Measurements from ENCODE around the gene SLC38A5. TPM values are rescaled to one million over a fixed set of nuclear protein-coding genes. Genes with fewer than 3 reads are reported as not detected.

The SLC38A5 gene
- polyA plus RNA-seq, 1 donor (not counting 4 experiments of a cell fraction or from before 2014, with no cell fraction given) = 199 TPM

GRCh38 chrX:48505481-48505880 is 35.4 kb upstream of the SLC38A5 start:
- no peaks in the 10 kb centered on the region for H3K36me3 ChIP-seq (ENCODE audit: control insufficient read depth in 2 of 2, extremely low read depth in 1 of 2, insufficient read depth in 2 of 2, low read length in 2 of 2)
- H3K4me2 ChIP-seq (ENCODE audit: control insufficient read depth, extremely low read depth, insufficient read depth, low read depth, low read length) = no peak overlapping the region
- H3K4me1 ChIP-seq (ENCODE audit: control insufficient read depth, extremely low read depth, insufficient read depth, low read length) = peaks cover 7% of the 10 kb centered on the region
- DNase-seq (ENCODE audit: low read depth, low spot score) (no peak), FAIRE-seq (no peak)
- H3K4me3 ChIP-seq (ENCODE audit: control insufficient read depth in 2 of 3, extremely low read depth in 1 of 3, insufficient read depth in 2 of 3, low read depth in 1 of 3, low read length in 3 of 3) = no peak overlapping the region
- no peak overlapping the region for H3K9ac ChIP-seq (ENCODE audit: control insufficient read depth, extremely low read depth, insufficient read depth, low read length)
- no peak overlapping the region for H3K27ac ChIP-seq (ENCODE audit: control insufficient read depth, insufficient read depth, low read length)
- dilution Hi-C loops (cut with MboI; ENCODE audit: extremely low pct_ligation_motif_present, low sequenced_read_pairs) = no loop called here
- no peak overlapping the region for H2AFZ ChIP-seq (ENCODE audit: control insufficient read depth, low read length)
- H3K79me2 ChIP-seq (ENCODE audit: control insufficient read depth, insufficient read depth, low read length) = peaks cover 10% of the 10 kb centered on the region
- H3K27me3 ChIP-seq (ENCODE audit: control insufficient read depth, extremely low read depth, insufficient read depth, low read length) = no peaks in the 10 kb centered on the region
- TF ChIP-seq EZH2 (IDR thresholded peaks at IDR 0.05; ENCODE audit: low read length) = no peak
- no peak for TF ChIP-seq CTCF (optimal IDR thresholded peaks at IDR 0.05 in 1 of 3, IDR thresholded peaks at IDR 0.05 in 1 of 3, conservative IDR thresholded peaks at IDR 0.05 in 1 of 3; ENCODE audit: extremely low read depth in 1 of 3, insufficient read depth in 2 of 3, low read length in 3 of 3)
- H3K9me1 ChIP-seq (ENCODE audit: control insufficient read depth, extremely low read depth, insufficient read depth, low read length) = no peaks in the 10 kb centered on the region
- H3K9me3 ChIP-seq (ENCODE audit: control insufficient read depth, low read depth, low read length) = peaks cover 2% of the 10 kb centered on the region
- no peaks in the 10 kb centered on the region for H4K20me1 ChIP-seq (ENCODE audit: control insufficient read depth, extremely low read depth, insufficient read depth, low read length)

GRCh38 chrX:48504261-48504660 is 34.2 kb upstream of the SLC38A5 start:
- Histone ChIP-seq H3K36me3 (ENCODE audit: control insufficient read depth in 2 of 2, extremely low read depth in 1 of 2, insufficient read depth in 2 of 2, low read length in 2 of 2) (no peaks in the 10 kb centered on the region), H3K27ac (ENCODE audit: control insufficient read depth, insufficient read depth, low read length) (no peak overlapping the region), H3K9me3 (ENCODE audit: control insufficient read depth, low read depth, low read length) (no peaks in the 10 kb centered on the region), H2AFZ (ENCODE audit: control insufficient read depth, low read length) (no peak overlapping the region), H3K9ac (ENCODE audit: control insufficient read depth, extremely low read depth, insufficient read depth, low read length) (no peak overlapping the region), H3K4me2 (ENCODE audit: control insufficient read depth, extremely low read depth, insufficient read depth, low read depth, low read length) (no peak overlapping the region), H3K79me2 (ENCODE audit: control insufficient read depth, insufficient read depth, low read length) (peaks cover 2% of the 10 kb centered on the region), H3K27me3 (ENCODE audit: control insufficient read depth, extremely low read depth, insufficient read depth, low read length) (no peaks in the 10 kb centered on the region), H3K4me1 (ENCODE audit: control insufficient read depth, extremely low read depth, insufficient read depth, low read length) (no peaks in the 10 kb centered on the region), H3K4me3 (ENCODE audit: control insufficient read depth in 2 of 3, extremely low read depth in 1 of 3, insufficient read depth in 2 of 3, low read depth in 1 of 3, low read length in 3 of 3) (no peak overlapping the region), H3K9me1 (ENCODE audit: control insufficient read depth, extremely low read depth, insufficient read depth, low read length) (no peaks in the 10 kb centered on the region), H4K20me1 (ENCODE audit: control insufficient read depth, extremely low read depth, insufficient read depth, low read length) (no peaks in the 10 kb centered on the region)
- DNase-seq (ENCODE audit: low read depth, low spot score) = no peak
- FAIRE-seq = no peak
- dilution Hi-C loops (cut with MboI; ENCODE audit: extremely low pct_ligation_motif_present, low sequenced_read_pairs) = no loop called here
- TF ChIP-seq EZH2 (IDR thresholded peaks at IDR 0.05; ENCODE audit: low read length) (no peak), CTCF (optimal IDR thresholded peaks at IDR 0.05 in 1 of 3, IDR thresholded peaks at IDR 0.05 in 1 of 3, conservative IDR thresholded peaks at IDR 0.05 in 1 of 3; ENCODE audit: extremely low read depth in 1 of 3, insufficient read depth in 2 of 3, low read length in 3 of 3) (no peak)

All from keratinocyte (primary cell).